ENCODE measurements around the gene OR6J1.

OR6J1 gene

GRCh38 chr14:22613736-22614239 is 30.4 kb downstream of the OR6J1 start:
- no peak for TF ChIP-seq CTCF (conservative IDR thresholded peaks at IDR 0.05)
- H3K27ac ChIP-seq, result no peak overlapping the region

GRCh38 chr14:22613106-22613695 is 31.0 kb downstream of the OR6J1 start:
- H3K27ac ChIP-seq, result no peak overlapping the region
- TF ChIP-seq CTCF (conservative IDR thresholded peaks at IDR 0.05), result no peak

GRCh38 chr14:22610931-22611330 is 33.2 kb downstream of the OR6J1 start:
- TF ChIP-seq CTCF (conservative IDR thresholded peaks at IDR 0.05), result no peak
- no peak overlapping the region for H3K27ac ChIP-seq

GRCh38 chr14:22607291-22607690 is 36.9 kb downstream of the OR6J1 start:
- no peak overlapping the region for H3K27ac ChIP-seq
- TF ChIP-seq CTCF (conservative IDR thresholded peaks at IDR 0.05), result no peak

- no peak for TF ChIP-seq CTCF (conservative IDR thresholded peaks at IDR 0.05)
- H3K27ac ChIP-seq, result no peak overlapping the region
These were observed 37.8 kb downstream of the OR6J1 start for GRCh38 chr14:22606380-22606779.

GRCh38 chr14:22602862-22603261 is 41.3 kb downstream of the OR6J1 start:
- H3K27ac ChIP-seq, result peak overlapping the region; percentile 51
- no peak for TF ChIP-seq CTCF (conservative IDR thresholded peaks at IDR 0.05)

GRCh38 chr14:22601996-22602395 is 42.2 kb downstream of the OR6J1 start:
- TF ChIP-seq CTCF (conservative IDR thresholded peaks at IDR 0.05), result no peak
- peak overlapping the region; percentile 51 for H3K27ac ChIP-seq

Measured in VCaP (cell line).